Upper lobe of left lung (tissue), 6 donors: ENCODE results near the gene PAX5. TPM values are rescaled to one million over a fixed set of nuclear protein-coding genes. Genes with fewer than 3 reads are reported as not detected.
A peak's percentile ranks its signal among the peaks of the same experiment; 100 is the strongest.

Source experiments
- ATAC-seq, 2 donors: fragments of 200-7000 bp; cut with Tn5 transposase; one replicate each; pipeline ENCODE4 v1.9.1; 2022; ENCODE audit warnings: mild to moderate bottlenecking in 2 of 2, moderate library complexity in 2 of 2; ENCODE audit not compliant: low FRiP score in 2 of 2
- DNase-seq, 2 donors: peaks; one replicate each; pipeline ENCODE4 v3.0.0-alpha.2; 2019 to 2020
- H3K27ac ChIP-seq, 4 donors: fragments of 200-600 bp; sonication (generic); one replicate each; pipeline ENCODE4 v1.5.1; 2016 to 2019
- H3K27me3 ChIP-seq, 4 donors: fragments of 200-600 bp; sonication (generic); one replicate each; pipeline ENCODE4 v1.5.1; 2017 to 2019
- H3K36me3 ChIP-seq, 4 donors: fragments of 200-600 bp; sonication (generic); one replicate each; pipeline ENCODE4 v1.5.1; 2016 to 2019
- H3K4me1 ChIP-seq, 4 donors: fragments of 200-600 bp; sonication (generic); one replicate each; pipeline ENCODE4 v1.5.1; 2018 to 2019
- H3K4me3 ChIP-seq, 4 donors: fragments of 200-600 bp; sonication (generic); one replicate each; pipeline ENCODE4 v1.5.1; 2017 to 2019; ENCODE audit warnings: mild to moderate bottlenecking in 2 of 4, moderate library complexity in 1 of 4
- H3K9me3 ChIP-seq, 4 donors: fragments of 200-600 bp; sonication (generic); one replicate each; pipeline ENCODE4 v1.5.1; 2018 to 2019
- EP300 ChIP-seq, 4 donors: sonication (generic); formaldehyde crosslinking; IDR thresholded peaks; one replicate each; pipeline ENCODE4 v1.5.1; 2017; ENCODE audit warnings: antibody characterized with exemption in 4 of 4, control low read depth in 2 of 4
- POLR2A ChIP-seq, 4 donors: fragments of 450-650 bp; IDR thresholded peaks; one replicate each; pipeline ENCODE4 v1.5.1; 2016 to 2017; ENCODE audit warnings: antibody characterized with exemption in 4 of 4, mild to moderate bottlenecking in 2 of 4
- POLR2AphosphoS5 ChIP-seq, 2 donors: sonication (generic); formaldehyde crosslinking; IDR thresholded peaks; one replicate each; pipeline ENCODE4 v1.5.1; 2017; ENCODE audit warnings: antibody characterized with exemption in 2 of 2
- WGBS, 2 donors: methylation state at CpG; one replicate each; pipeline ENCODE4 v1.1.5; 2017 to 2018; 5-methylcytosine and 5-hydroxymethylcytosine counted together
- total RNA-seq, 6 donors: library from RNA; depleted of rRNA in 4 of 6; stranded (reverse); fragments of >200 nt in 4 of 6; gene quantifications; one replicate each; pipeline versions ENCODE4 v1.1.0 to v1.2.1, GENCODE V29; 2016 to 2021
- TF ChIP-seq, protein P1 (sequence below), 6 experiments: fragments of 450-650 bp in 4 of 6; fragments of 200-600 bp in 2 of 6; sonication (generic) in 2 of 6; IDR thresholded peaks; one replicate each; pipeline ENCODE4 v1.5.1; 2016 to 2019; ENCODE audit warnings: antibody characterized with exemption in 6 of 6
- donor health status: DM: no; HTN: no; CAD: no; lungs with moderate emphysema.
- donor health status: DM: no; HTN: yes; CAD: no; lungs with severe emphysema.

Gene PAX5
- total RNA-seq, 6 donors from 2014 or later = under 0.01 to 0.64 (median 0.43) TPM; not detected in 1

DNA sequence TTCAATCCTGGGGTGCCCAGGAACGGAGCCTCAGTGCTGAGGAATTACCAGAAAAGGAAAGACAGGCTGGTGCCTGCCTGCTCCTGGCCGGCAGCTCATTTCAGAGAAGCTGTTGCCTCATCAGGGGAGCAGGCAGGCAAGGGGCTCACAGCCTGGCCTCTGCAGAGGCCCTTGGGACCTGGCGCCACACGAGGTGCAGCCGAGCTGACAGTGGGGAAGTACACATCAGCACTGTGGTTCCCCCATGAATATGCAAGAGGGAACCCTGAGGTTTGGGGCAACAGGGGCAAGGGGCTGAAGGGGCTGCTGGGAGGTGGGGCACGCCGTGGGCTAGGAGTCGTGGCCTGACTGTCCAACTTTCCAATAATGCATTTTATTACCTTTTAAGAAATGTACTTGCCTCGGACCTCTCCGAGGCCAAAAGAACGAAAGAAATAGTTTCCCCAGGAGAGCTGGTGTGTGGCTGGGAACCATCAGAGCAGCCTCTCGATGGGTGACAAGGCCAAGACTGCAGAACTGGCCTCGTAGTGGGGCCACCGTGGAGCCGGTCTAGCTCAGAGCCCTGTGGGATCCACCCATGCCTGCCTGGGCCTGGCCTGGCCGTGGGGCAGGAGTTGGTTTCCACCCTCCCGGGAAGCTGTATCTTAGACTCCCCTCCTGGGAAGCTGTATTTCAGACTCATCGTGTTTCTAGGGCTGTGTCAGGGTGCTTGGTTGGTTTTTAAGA lies 198.6 kb downstream of the PAX5 start:
- 78 to 83% methylated on average over 14 to 18 of the region's 18 CpGs for WGBS, 2 donors
- Histone ChIP-seq H3K27me3 (no peaks in the 10 kb centered on the region), H3K27ac (no peak overlapping the region), H3K4me3 (no peak overlapping the region), H3K9me3 (no peaks in the 10 kb centered on the region), H3K36me3 (no peaks in the 10 kb centered on the region), H3K4me1 (no peaks in the 10 kb centered on the region)
- ATAC-seq (no peak), DNase-seq (no peak)
- TF ChIP-seq EP300 (IDR thresholded peaks at IDR 0.05) = no peak
- TF ChIP-seq, protein P1, sequence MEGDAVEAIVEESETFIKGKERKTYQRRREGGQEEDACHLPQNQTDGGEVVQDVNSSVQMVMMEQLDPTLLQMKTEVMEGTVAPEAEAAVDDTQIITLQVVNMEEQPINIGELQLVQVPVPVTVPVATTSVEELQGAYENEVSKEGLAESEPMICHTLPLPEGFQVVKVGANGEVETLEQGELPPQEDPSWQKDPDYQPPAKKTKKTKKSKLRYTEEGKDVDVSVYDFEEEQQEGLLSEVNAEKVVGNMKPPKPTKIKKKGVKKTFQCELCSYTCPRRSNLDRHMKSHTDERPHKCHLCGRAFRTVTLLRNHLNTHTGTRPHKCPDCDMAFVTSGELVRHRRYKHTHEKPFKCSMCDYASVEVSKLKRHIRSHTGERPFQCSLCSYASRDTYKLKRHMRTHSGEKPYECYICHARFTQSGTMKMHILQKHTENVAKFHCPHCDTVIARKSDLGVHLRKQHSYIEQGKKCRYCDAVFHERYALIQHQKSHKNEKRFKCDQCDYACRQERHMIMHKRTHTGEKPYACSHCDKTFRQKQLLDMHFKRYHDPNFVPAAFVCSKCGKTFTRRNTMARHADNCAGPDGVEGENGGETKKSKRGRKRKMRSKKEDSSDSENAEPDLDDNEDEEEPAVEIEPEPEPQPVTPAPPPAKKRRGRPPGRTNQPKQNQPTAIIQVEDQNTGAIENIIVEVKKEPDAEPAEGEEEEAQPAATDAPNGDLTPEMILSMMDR (IDR thresholded peaks at IDR 0.05) = no peak

DNA sequence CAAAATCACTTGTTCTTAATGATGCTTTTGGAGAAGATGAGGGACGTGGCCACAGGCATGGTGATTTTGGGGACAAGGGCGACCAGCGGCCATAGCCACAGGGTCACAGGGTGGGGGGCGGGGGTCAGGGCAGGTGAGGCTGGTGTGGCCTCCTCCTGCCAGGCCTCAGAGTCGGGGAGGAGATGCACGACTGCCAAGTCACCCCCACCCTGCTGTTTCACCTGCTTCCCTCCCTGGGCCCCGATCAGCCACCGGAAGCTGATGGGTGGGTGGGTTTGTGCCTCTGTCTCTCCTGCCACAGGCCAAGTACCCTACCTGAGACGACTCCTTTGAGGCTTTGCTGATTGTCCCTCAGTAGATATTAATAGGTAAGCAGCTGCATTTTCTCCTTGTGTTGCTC lies 199.3 kb downstream of the PAX5 start:
- DNase-seq = no peak
- ATAC-seq = no peak
- H3K9me3 ChIP-seq = no peaks in the 10 kb centered on the region
- 70 to 71% methylated on average over 9 of the region's 9 CpGs for WGBS, 2 donors
- H3K27ac ChIP-seq = no peak overlapping the region
- TF ChIP-seq, protein P1 (IDR thresholded peaks at IDR 0.05) = no peak
- no peak for TF ChIP-seq POLR2AphosphoS5 (IDR thresholded peaks at IDR 0.05)
- no peak for TF ChIP-seq POLR2A (IDR thresholded peaks at IDR 0.05)
- TF ChIP-seq EP300 (IDR thresholded peaks at IDR 0.05) = no peak
- no peaks in the 10 kb centered on the region for H3K27me3 ChIP-seq
- no peaks in the 10 kb centered on the region for H3K4me1 ChIP-seq
- no peaks in the 10 kb centered on the region for H3K36me3 ChIP-seq
- H3K4me3 ChIP-seq = no peak overlapping the region

DNA sequence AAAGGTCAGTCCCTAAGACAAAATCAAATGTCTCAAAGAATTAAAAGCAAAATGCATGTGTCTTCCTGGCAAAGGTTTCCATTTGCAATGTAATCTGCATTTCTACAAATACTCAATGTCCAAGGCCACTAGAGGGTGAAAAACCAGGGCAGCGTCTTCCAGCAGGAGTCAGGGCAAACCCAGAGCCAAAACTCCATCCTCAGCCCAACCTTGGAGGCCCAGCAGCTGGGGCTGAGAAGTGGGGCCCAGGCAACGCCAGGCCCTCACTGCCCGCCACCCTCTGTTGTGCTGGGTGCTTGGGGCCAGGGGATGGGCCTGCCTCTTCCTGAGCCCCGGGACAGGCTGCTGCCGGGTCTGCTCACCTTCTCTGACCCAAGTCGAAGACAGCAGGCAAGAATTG lies 200.1 kb downstream of the PAX5 start:
- H3K27me3 ChIP-seq = no peaks in the 10 kb centered on the region

DNA sequence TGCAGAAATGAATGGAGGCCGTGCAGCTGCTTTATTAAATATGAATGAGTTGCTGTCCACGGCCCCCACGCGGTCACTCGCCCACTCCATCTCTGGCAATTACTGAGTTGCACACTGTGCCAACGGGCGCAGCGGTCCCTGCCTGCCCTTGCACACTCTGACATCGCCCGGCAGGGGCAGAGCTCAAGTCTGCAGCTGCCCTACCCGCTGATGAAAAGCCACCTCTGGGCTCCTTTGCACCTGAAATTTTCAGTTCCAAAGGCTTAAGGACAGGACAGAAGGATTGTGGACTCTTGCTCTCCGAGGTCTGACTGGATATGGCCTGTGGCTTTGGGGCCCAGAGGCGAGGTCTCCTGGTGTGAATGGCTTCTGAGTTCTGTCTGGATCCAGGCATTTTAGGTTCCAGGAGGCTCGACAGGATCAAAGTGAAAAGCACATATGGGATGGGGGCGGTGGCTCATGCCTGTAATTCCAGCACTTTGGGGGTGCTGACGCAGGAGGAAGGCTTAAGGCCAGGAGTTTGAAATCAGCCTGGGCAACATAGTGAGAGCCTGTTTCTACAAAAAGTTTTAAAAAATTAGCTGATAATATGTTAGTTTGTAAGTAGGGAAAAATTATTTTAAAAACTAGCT lies 201.8 kb downstream of the PAX5 start:
- H3K4me1 ChIP-seq = no peaks in the 10 kb centered on the region
- 66 to 76% methylated on average over 15 to 16 of the region's 16 CpGs for WGBS, 2 donors

More for the DNA sequence above, 200.1 kb downstream of the PAX5 start:
- DNase-seq (peak in 1 of 2 donors; percentile 59), ATAC-seq (no peak)
- H3K36me3 ChIP-seq = no peaks in the 10 kb centered on the region
- H3K4me3 ChIP-seq = no peak overlapping the region
- no peak overlapping the region for H3K27ac ChIP-seq
- H3K9me3 ChIP-seq = no peaks in the 10 kb centered on the region
- H3K4me1 ChIP-seq = no peaks in the 10 kb centered on the region
- TF ChIP-seq, protein P1 (IDR thresholded peaks at IDR 0.05) = no peak
- TF ChIP-seq POLR2A (IDR thresholded peaks at IDR 0.05) (no peak), EP300 (IDR thresholded peaks at IDR 0.05) (no peak), POLR2AphosphoS5 (IDR thresholded peaks at IDR 0.05) (no peak)
- 53 to 77% methylated on average over 2 to 3 of the region's 6 CpGs for WGBS, 2 donors

More for the DNA sequence above, 201.8 kb downstream of the PAX5 start:
- Histone ChIP-seq H3K9me3 (no peaks in the 10 kb centered on the region), H3K36me3 (no peaks in the 10 kb centered on the region), H3K4me3 (no peak overlapping the region), H3K27me3 (no peaks in the 10 kb centered on the region), H3K27ac (no peak overlapping the region)
- no peak for TF ChIP-seq POLR2AphosphoS5 (IDR thresholded peaks at IDR 0.05)
- TF ChIP-seq EP300 (IDR thresholded peaks at IDR 0.05) = no peak
- TF ChIP-seq, protein P1 (IDR thresholded peaks at IDR 0.05) = no peak
- no peak for TF ChIP-seq POLR2A (IDR thresholded peaks at IDR 0.05)
- no peak for DNase-seq
- ATAC-seq = no peak
